Measurements from ENCODE around the gene JAKMIP1.

Gene JAKMIP1

DNA sequence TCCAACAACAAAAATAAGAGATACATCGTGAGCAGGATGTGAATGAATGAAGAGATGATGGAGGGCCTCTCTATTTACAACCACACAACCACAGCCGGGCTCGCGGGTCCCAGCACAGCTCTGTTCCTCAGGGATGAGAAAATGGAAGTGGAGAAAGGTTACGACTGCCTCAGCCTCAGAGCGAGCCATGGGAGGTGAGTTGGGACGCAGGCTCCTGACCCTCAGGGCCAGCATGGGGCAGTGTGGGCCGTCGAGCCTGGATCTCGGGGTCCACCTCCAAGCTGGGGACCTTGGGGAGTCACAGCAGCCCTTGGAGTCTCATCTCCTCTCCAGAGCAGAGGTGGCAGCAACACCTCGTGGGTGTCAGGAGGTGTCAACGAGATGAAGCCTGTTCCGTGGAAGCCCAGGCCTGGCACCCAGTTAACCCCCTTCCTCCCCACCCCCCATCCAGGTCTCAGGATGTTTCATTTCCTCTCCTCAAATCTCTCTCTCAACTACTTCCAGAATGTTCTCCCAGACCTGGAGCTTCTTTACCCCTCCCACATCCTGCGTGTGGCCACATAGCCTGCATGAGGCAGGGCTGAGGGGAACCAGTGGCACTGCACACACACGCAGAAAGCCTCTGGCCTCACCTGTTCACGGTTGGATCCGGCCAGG is 208.1 kb downstream of the JAKMIP1 start:
- DNase-seq (ENCODE audit: low spot score), result no peak

DNA sequence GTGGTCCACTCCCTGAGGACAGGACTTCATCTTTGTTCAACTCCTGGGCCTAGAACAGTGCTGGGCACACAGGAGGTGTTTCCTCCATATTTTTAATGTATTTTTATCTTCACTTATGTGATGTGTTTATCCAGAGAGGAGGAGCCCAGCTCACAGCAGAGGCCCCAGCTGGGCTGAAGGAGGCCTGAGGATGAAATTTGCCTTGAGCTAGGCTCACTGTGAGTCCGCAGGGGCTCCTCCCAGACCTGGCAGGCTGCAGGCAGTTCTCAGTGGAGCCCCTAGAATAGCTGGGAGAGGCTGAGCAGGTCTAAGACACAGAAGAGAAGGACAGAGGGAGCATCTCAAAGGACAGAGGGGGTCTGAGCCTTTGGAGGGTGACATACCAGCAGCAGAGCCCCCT is 208.9 kb downstream of the JAKMIP1 start:
- DNase-seq (ENCODE audit: low spot score), result no peak

DNA sequence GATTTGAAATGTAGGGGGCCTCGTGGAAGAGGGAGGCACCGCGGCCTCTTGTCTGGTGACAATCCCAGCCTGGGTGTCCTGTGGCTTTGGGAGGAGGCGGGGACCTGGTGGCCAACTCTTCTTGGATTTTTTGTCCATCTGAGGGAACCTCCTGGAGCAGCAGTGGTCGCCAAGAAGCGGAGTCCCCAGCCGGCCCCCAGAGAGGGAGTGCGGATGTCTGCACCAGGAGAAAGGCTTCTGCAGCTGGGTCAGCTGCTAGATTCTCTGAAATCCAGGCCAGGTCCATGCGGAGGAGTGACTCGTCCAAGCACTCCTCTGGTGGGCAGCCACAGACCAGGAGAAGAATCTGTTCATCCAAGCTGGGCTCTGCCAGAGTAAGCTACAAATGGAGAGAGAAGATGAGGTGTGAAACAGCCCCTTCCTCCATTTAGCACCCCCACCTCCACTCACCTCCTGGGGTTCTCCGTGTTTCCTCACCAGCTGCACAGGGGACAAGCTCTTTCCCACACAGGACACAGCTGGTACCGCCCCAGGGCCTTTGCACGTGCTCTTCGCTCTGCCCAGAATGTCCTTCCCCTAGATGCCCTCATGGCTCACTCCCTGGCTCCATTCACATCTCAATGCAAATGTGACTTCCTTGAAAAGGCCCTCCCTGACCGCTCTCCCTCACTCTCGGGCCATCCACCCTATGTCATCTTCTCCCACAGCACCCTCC is 209.7 kb downstream of the JAKMIP1 start:
- DNase-seq (ENCODE audit: low spot score), result no peak

DNA sequence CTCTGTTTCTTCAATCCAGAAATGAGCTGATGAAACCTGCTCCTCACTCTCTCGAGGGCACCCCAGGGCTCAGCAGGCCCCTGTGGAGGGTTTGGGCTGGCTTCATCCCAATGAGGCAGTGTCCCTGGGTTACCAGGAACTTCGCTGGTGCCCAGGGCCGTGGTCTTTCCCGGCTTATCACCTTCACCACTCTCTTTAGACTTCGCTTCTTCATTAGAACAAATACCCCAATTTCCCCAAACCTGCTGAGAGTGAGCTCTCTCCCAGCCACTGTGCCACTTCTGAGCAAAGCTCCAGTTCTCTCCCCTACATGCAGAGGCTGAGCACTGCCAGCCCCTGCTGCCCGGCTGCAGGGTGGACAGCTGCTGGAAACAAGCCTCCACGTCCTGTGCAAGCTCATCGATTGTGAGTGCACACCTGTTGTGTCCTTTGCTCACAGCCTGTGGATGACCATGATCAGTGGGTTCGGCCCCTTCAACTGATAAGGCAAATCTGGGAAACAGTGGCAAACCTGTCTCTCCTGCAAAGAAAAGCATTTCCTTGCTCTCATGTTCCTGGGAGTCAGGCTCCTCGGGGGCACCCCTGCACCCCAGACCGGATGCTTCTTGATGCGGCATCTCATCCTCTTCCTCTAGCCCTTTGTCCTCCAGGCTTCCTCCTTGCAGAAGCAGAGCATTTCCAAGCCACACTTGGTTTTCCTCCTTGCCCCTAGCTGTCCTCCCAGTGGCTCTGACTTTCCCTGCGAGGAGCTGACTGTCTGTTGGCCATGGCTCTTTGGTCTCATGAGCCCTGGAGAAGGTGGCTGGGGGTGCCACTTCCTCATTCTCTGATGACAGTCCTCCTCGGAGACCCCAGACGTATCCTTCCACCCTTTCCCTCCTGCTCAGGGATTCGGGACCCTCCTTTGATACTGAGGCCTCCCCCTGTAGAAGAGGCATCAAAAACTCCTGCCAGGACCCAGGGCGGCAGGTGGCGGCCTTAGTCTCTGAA is 210.8 kb downstream of the JAKMIP1 start:
- DNase-seq (ENCODE audit: low spot score), result no peak

DNA sequence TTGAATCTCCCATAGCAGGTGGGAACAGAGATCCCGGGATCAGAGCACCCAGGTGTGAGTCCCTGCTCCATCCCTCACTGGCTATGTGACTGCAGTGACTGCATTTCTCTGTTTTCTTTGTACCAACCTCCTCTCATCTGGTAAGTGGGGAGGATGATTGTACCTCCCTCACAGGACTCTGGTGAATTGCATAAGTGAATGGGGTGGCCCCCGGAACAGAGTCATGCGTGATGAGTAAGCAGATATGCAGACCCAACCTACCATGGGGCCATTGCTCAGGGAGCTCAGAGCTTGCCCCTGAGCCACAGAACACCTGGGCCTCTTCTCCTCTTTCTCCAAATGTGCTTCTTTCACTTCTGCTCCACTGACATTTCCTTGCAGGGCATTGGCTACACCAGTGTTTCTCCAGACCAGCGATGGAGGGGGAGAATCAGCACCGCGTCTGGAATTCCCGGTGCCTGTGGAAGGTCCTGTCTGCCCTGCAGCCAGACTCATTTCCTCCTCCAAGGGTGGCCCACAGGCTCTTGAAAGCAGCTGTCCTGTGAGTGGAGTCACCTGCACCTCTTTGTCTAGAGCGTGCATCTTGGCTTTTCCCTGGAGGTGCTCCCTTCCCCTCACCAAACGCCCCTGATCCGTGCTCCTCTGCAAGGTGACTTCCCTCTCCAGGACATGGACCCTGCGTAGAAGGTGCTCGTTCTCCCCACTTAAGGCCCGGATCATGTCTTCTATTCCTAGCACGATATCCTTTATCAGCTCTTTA is 212.1 kb downstream of the JAKMIP1 start:
- no peak for DNase-seq (ENCODE audit: low spot score)

DNA sequence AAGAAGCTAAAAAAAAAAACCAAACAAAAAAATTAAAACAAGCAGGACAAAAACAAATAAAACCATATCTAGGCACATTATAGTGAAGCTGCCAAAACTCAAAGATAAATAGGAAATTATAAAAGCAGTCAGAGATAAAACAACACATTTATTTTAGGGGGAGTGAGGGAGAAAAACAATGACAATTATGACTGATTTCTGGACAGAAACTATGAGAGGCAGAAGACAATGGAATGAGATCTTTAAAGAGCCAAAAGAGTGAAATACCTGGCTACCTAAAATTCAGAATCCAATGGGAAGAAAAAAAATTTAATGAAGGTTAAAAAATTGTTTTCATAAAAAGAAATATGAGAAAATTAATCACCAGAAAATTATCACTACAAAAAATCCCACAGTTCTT is 215.5 kb downstream of the JAKMIP1 start:
- no peak for DNase-seq (ENCODE audit: low spot score)

DNA sequence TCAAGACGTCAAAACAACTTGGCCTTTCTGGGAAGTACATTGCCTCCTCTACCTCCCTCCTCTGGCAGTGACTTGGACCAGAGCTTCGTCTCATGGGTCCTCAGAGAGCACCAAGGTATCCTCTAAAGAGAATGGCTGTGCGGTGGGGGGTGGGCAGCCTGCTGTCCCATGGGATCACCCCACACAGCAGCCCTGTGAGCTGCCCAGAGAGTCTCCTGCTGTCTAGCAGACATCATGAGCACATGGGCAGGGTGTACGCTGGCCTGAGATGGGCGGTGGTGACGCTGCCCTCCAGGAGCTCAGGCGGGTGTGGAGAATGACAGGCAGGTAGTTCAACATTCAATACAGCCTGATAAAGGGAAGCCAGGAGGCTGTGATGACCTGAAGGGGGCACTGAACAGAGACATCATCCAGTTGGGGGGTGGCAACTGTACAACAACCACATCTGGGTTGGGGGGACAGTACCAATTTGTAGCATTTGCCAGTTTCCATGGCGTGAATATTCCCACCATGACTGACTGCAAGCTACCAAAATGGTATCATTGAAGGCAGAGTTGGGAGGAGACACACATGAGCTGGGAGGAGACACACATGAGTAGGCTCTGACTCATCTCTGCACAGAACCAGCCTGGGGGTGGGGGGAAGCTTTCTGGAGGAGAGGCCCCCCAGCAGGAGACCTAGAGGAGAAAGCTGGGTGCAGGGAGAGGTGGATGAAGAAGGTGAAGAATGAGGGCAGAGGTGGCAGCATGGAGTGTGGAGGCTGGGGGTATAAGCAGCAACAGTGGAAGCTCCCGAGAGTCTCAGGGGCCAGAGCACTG is 218.0 kb downstream of the JAKMIP1 start:
- DNase-seq (ENCODE audit: low spot score), result no peak

DNA sequence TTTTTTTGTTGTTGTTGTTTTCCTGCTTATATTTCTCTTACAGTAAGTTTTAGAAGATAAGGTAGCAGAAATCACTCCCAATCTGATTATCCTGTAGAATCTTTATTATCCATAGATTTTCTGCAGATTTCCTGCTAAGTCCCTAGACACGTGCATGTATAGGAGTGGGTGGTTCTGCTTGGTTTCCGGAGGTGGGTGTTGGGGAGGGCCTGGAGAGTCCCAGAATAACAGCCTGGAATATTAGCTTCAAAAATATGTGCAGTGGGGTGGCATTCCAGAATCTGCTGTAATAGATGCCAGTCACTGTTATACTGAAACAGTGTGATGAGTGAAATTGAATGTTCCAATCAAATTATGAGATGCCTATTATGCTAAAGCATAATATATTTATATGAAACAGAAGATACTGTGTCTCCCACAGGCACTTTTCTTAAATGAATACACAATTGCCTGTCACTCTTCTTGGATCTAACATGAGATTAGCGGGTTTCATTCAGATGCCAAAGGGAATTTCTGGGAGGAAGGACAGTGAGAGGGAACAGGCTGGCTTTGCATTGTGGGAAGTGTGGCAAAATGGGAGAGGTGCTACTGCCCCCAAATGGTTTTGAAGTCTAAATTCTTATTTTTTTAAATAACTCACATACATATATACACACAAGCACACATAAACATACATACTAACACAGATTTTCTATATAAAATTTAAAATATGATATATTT is 219.8 kb downstream of the JAKMIP1 start:
- no peak for DNase-seq (ENCODE audit: low spot score)

DNA sequence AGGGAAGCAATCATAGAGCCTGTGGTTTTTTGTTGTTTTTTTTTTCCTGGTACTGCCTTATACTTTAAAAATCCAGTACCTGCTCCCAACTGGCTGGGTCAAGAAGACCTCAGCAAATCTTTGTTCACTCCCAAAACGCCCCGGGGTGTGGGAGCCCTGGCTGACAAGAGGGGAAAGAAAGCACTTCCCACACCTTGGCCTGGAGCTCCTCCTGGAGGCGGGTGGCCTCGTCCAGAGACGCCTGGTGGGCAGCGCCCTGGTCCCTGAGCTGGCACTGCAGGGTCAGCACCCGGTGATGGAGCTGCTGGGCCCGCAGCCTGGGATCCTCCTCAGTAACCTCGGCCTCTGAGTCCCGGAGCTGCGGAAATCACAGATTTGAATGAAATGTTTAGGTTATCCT is 220.4 kb downstream of the JAKMIP1 start:
- DNase-seq (ENCODE audit: low spot score), result no peak

DNA sequence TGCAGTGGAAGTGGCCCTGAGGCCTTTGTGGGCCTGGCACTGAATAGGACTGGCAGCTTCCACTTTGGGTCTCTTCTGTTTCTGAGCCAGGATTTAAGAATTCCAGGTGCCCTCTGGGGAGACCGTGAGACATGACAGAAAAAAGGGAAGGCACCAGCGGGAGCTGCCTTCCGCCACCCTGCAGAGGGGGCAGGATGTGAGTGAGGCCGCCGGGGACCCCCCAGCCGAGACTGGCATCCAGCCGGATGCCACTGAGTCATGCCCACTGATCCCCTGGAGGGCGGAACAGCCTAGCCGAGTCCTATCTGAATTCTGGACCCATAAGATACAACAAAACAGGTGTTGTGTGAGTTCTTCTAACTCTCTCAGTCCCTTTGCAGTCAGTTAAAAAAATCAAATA is 223.4 kb downstream of the JAKMIP1 start:
- no peak for DNase-seq (ENCODE audit: low spot score)

DNA sequence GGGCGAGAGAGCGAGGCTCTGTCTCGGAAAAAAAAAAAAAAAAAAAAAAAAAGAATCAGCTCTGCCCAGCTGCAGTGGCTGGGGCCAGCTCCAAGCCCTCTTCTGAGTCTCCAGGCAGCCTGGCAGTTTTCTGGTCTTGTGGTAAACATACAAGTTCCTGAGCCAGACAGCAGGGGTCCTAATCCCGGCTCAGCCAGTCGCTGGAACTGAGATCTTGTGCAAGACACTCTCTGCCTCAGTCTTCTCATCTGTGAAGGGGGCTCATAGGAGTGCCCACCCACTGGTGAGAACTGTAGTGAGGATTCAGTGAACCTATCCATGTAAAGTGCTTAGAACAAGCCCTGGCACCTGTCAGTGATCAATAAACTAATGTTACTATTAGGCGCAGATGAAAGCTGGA is 223.9 kb downstream of the JAKMIP1 start:
- no peak for DNase-seq (ENCODE audit: low spot score)
